GM19351 (cell line): ENCODE results near the gene CDH4.

Experiments
- ATAC-seq: cut with Tn5 transposase; IDR thresholded peaks from one replicate; pipeline ENCODE4 v1.9.1; 2021; ENCODE audit warnings: mild to moderate bottlenecking, moderate library complexity; ENCODE audit not compliant: unreplicated experiment

Gene CDH4

DNA sequence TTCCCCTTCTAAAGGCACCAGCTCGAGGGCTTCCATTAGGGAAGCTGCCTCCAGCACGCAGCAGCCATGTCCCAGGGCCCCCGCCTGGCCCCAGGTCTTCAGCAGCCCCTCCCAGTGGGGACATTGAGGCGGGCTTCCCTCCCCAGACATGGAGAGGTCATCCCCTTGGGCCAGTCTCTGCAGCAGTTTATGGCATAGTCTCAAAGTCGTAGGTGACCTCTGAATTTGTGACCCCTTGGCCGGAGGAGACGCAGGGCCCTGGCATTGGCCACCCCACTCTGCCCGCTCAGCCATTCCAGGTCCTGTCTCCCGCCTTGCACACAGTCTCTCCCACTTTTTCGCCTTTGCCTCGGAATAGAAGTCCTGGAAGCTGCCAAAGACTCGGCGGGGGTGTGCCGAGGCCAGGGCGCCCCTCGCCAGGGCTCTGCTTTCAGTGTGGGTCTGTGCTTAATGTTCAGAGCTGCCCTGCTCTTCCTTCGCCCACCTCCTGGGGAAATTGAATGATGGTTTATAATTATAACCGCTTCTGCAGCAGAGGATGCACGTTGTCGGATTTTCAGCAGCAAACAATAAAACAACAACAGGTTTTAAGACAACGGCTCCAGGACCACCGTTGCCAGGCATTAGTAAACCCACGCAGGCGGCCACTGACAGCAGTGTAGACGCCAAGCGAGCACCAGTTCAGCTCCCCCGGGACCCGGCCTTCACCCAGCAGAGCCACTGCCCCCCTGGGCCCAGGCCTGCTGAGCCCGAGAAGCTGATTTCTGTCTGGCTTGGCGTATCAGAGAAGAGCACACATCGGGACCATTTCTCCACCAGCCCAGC is 626.6 kb downstream of the CDH4 start:
- ATAC-seq = no peak

DNA sequence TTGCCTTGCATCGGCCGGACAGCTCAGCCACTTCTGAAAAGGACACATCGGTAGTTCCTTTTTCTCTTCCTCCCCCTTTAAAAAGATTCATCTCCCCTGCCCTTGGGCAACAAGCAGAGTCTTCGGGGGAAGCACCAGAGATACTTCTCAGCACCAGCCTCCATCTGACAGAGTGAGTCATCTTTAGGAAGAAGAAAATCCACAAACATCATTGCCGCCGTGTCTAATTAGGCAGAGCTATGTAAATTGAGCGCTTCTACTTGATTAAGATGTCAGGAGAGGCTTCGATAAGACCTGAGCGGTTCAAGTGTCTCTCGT is 627.2 kb downstream of the CDH4 start:
- ATAC-seq = no peak

DNA sequence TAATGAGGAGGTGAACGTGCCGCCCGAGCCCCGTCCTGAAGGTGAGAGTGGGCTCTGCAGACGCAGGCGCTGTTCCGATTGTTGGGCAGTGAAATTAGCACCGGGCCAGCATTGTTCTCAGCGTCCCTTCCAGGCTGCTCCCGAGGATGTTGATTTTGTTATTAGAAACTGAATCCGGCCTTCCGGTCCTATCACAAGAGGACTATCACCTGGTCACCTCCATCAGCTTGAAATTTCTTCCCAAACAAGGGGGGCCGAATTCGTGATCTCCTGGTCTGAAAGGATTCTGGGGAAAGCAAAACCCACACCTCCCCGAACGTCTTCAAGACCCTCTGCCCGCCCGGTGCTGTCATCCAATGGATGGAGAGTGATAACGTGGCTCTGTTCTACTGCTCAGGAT is 627.6 kb downstream of the CDH4 start:
- ATAC-seq = no peak

DNA sequence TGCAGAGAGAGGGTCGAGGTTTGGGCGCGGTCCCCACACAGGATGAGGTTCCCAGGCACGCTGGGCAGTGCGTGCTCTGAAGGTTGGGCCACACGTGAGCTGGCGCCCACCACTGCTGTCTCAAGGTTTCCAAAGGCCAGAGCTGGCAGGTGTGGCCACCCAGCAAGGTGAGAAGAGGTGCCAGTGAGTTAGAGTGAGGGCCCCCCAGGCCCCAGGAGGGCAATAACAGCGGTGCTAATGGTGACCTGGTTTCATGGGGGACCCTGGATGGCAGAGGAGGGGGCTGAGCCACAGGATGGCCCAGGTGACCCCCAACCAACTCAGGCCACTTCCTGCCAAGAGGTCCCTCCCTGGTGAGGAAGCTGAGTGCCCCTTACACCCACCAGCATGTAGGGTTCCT is 628.6 kb downstream of the CDH4 start:
- no peak for ATAC-seq

DNA sequence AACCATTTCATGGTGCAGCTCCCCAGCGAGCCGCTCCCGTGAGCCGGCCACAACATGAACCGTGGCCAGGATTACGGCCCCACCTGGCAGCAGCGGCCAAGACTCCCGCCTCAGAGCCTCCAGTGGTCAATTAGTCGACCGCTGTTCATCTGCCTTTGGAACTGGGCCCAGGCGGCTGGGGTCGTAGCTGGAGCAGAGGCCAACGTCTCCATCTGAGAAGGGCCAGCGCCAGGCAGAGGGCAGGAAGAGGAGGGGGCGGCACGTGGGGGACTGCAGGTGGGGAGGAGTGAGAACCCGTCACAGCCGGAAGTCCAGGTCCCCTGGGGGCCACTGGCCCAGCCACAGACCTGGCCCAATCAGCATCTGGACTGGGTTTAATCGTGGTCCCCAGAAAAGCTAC is 629.4 kb downstream of the CDH4 start:
- ATAC-seq = no peak

DNA sequence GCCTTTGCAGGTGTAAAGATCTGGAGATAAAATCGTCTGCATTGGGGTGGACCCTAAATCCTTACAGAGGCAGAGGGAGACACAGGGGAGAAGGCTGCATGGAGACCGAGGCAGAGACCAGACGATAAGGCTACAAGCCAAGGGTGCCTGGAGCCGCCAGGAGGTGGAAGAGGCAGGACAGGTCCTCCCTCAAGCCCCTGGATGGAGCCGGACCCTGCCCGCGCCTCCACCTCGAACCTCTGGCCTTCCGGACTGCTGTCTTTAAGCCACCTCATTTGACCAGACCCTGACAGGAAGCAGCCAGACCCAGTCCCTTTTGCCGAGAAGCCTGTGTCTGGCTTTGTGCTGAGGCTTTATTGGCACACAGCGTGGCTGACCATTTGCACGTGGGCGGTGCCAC is 629.8 kb downstream of the CDH4 start:
- no peak for ATAC-seq

DNA sequence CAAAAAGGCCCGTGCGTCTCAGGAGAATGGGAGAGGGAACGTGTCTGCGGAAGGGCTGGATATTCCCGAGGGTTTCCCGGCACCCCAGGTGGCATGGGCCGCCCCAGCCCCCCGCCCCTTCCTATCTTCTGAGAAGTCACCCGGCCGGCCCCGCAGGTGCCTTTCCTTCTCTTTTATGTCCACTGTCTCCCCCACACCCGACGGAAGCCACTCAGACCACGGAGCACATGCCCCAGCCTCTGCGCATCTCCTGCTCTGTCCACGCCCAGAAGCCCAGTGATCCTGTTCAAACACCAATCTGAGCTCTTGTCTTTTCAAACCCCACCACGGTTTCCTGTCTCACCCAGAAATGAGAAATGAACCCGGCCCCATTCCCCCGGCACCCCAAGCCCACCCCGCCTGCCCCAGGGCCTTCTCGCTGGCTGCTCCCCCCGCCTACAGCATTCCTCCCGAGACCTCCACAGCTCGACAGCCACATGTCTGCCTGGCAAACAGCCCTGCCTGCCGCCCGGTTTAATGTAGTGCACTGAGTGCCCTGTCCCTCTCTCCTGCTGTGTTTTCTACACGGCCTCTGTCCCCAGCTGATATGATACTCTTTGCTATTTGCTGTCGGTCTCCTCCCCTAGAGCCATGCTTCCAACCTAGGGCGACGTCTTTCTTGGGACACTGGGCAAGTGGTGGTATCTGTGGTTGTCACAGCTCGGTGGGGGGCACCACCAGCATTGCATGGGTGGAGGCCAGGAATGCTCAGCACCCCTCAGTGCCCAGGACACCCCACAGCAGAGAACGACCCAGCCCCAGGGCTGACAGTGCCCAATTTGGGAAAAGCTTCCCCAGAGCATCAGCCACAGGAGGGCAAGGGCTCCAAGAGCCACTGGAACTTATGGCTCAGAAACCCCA is 630.9 kb downstream of the CDH4 start:
- no peak for ATAC-seq

DNA sequence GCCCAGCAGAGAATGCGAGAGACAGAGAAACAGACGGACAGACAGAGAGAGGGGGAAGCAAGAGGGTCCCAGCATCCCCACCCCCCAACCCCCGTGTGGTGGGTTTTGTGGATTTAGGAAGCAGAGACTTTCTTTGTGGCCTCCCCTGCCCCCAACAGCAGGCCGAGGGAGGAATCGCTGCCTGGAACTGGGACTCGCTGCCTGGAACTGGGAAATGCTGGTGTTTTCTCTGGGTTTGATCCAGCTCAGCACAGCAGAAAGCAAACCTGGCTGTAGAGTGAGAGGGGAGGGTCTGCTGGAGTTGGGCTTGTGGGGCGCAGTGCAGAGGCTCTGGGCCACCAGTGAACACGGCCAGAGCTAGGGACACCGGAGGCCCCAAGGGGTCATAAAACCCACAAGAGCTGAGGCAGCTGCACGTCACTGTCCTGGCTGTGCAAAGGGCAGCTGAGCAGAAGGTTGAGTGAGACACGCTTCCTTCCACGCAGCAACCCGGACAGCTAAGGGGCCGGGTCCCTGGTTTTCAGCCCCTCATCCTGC is 631.9 kb downstream of the CDH4 start:
- no peak for ATAC-seq

DNA sequence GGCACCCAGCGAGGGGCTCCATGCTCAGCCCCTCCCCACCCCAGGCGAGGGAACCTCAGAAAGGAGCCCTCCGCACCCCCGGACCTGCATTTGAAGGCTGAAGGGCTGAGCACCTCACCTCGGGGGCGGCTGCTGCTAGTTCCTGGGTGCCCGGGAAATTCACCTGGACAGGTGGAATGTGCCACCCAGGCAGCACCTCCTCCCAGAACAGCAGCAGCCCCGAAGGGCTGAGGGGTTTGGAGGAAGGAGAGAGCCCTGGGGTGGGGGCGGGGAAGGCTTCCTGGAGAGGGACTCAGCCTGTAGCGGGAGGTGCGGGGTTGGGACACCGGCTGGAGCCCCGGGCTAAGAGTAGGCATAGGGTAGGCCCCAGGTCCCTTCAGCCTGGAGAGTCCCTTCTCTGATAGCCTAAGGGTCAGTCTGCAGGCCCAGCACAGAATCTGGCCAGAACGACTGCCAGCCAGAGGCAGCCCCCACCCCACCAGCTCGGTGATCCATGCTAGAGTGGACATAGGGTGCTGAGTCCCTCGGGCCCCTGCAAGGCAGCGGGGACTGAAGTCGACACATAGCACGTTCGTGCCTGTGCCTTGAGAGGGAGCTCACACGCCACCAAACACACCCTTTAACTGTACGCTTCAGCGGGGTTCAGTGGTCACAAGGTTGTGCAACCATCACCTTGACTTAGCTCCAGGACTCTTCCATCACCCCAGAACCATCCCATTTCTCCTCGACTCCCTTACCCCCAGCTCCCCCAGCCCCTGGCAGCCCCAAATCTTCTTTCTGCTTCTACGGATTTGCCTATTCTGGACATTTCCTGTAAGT is 632.7 kb downstream of the CDH4 start:
- ATAC-seq = no peak

DNA sequence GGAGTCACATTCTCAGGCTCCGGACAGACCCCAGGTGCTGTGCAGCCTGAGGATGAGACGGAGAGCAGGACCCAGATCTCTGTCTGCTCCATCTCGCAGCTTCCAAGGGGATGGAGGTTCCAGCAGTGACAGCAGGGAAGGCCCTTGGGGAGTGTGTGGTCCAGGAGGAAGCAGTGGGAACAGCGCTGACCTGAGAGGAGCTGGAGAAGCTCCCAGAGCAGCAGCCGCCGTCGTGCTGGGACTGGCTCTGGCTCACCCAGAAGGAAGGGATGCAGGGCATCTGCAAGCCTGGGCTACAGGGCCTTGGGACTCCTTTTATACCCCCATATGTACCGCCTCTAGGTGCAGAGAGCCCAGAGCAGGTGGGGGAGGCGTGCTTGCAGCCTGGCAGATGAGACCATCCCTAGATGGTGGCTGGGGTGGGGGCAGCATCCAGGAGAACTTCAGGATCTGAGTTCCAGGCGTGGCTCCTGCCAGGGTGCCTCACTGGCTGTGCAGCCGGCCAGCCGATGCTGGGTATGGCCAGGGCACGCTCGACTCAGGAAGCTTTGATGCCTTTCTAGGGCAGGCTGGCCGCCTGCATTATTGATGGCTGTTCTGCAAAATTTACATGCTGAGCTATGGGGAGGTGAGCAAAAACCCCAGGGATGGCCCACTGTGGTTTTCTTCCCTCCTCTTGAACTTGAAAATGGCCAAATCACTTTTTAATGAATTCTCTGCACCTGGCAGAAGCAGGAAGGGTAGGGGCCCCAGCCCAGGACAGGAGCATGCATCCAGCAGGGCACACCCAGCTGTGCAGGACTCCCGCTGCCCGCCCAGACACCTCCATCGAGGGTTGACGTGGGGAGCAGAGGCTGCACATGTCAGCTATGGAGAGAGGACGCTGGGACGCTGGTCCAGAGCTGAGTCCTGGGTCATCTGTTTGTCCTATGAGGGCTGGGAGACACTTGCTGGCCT is 634.0 kb downstream of the CDH4 start:
- no peak for ATAC-seq

DNA sequence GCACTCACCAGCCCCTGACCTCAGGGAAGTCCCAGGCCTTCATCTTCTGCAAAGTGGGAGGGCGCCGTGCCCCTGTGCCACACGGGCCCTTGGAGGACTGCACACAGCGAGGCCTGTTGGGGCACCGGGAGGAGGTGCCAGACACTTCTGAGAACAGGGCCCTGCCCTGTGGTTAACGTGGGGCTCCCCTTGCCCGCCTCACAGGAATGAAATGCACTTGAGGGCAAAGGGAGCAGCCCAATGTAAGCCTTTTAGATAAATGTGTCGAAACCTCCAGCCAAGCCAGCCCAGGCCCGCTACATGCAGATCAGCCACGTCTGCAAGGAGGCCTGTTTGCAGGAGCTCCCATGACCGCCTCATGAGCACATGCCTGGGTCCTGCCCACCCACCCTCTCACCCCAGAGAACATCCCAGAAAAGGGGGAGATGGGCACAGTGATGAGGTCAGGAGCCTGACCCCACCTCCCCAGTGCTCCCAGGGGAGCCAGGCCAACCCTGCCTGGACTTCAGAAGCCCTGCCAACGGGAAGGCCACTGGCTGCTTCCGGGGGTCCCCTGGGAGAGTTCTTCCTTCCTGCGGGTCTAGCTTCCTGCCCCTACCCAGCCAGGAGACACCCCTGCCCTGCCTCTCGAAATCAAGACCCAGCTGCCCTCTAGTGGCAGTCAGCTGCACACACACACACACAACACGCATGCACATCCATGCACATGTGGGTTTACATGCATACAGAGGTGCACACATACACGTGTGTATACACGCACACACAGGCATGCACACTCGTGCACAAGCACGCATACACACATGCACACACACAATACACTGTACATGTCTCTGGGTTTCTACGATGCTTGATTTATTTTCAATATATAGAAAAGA is 634.9 kb downstream of the CDH4 start:
- no peak for ATAC-seq

DNA sequence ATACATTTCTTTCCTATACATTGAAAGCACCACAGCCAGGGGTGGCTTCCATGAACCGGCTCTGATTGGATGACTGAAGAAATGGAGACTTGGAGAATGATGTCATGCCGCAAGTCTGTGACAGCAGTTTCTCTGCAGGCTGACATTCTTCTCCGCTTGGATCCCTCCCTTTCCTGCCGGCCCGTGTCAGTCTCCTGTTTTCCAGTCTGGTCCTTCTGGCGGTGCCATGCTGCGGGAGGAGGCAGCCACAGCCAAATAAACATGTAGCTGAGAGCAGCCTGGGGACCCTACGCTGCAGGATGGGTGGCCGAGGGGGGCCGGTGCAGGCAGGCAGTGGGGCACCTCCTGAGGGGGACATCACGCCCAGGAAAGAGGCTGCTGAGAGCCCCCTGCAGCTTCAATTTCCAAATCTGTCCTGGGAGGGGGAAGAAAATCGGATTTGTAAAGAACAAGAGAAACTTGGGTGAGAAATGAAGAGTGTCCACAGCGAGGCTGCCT is 635.6 kb downstream of the CDH4 start:
- no peak for ATAC-seq

DNA sequence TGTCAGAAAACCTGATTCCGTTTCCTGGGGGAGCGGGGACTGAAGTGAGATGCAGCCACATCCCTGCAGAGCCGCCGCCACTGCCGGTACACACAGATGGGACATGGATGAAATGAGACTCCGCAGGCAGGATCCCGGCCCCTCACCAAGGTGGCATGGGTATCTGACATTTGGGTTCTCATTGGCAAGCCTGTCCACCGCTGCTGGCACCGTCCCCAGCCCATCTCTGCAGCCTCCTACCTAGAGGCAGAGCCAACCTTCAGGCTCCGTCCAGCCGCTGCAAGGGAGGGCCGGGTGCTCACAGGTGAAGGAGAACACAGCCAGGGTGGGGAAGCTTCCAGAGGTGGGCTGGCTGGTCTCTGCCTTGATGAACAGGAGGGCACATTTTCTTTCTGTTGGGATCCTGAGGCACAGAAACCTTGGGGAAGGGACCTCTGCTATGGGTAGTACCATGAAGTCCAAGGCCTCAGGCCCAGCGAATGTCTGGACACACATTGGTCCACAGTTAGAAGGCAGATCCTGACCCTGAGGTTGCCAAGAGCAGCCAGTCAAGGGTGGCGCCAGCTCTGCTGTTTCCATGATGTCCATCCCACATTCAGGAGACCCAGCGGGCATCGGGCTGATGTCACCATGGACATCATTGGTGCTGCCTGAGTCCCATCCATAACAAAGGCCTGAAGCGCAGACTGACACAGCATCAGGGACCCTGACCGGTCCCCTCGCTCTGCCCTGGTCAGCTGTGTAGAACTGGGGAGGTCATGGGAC is 636.2 kb downstream of the CDH4 start:
- ATAC-seq = no peak

DNA sequence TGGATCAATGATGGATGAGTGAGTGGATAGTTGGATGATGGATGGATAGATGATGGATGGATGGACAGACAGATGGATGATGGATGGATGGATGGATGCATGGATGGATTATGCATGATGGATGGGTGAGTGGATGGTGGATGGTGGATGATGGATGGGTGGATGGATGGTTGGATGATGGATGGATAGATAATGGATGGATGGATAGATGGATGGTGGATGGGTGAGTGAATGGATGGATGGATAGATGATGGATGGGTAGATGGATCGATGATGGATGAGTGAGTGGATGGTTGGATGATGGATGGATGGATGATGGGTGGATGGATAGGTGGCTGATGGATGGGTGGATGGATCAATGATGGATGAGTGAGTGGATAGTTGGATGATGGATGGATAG is 637.6 kb downstream of the CDH4 start:
- ATAC-seq = no peak

DNA sequence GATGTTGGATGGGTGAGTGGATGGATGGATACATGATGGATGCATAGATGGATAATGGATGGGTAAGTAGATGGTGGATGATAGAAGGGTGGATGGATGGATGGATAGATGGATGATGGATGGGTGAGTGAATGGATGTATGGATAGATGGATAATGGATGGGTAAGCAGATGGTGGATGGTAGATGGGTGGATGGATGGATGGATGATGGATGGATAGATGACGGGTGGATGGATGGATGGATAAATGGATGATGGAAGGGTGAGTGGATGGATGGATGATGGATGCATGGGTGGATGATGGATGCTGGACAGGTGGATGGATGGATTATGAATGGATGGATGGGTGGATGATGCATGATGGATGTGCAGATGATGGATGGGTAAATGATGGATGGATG is 638.1 kb downstream of the CDH4 start:
- ATAC-seq = no peak

DNA sequence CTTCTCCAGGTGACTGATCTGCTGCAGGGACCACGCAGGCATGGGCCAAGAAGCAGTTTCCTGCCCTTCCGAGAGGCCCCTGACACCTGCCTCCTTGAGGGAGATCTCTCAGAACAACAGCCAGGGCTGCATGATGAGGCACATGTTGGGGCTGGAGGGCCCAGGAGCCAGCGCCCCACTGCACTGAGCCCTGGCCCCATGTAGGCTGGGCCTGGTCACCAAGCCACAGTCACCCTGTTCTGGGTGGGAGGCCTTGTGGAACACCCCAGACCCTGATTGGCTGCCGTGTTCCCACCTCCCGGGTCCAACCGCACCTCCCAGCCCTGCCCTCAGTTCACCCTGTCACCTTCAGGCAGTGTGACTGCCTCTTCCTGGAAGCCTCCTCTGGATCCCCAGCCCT is 639.4 kb downstream of the CDH4 start:
- ATAC-seq = no peak

DNA sequence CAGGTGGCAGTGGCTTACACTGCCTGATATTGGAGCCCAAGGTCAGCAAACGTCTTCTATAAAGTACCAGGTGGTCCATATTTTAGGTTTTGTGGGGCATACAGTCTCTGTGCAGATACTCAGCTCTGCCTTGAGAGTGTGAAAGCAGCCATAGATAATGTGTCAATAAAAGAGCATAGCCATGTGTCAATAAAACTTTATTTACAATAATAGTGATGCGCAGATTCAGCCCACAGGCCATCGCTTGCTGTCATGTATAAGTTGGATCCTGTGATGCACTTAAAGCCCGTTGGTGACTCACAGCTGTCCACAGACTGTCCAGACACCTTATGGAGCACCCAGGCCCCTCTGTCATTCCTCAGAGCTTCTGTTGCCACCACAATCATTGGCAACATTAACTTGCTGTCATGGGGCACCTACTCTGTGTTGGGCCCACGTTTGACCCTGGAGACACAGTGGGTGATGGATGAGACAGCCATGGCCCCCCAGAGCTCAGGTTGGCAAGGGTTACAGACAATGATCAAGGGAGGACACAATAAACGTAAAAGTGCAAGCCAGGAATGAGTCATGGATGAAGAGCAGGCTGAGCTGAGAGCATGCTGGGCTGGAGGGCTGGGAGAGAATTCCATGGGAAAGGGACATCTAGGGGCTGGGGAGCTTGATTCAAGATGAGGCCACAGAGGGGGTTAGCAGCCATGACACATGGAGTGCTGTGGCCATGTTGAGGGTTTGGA is 640.0 kb downstream of the CDH4 start:
- ATAC-seq = no peak

DNA sequence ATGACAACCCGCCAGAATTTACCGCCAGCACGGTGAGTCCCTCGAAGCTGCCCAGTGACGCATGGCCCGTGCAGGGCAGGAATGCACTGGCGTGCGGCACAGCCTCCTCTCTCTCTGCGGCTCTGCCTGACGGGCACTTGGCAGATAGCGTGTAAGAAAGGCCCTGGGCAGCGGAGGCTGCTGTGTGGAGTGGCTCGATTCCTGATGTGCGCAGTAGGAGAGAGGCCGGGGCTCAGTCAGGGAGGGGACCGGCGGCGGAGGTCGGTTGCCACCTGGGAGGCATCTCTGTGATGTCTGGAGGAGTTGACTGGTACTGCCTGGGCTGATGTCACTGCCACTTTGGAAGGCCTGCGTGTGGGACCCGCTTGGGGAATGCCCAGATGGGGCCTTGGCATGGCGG is 643.0 kb downstream of the CDH4 start:
- no peak for ATAC-seq
